ENCODE data around the gene UBE2B.

DNA sequence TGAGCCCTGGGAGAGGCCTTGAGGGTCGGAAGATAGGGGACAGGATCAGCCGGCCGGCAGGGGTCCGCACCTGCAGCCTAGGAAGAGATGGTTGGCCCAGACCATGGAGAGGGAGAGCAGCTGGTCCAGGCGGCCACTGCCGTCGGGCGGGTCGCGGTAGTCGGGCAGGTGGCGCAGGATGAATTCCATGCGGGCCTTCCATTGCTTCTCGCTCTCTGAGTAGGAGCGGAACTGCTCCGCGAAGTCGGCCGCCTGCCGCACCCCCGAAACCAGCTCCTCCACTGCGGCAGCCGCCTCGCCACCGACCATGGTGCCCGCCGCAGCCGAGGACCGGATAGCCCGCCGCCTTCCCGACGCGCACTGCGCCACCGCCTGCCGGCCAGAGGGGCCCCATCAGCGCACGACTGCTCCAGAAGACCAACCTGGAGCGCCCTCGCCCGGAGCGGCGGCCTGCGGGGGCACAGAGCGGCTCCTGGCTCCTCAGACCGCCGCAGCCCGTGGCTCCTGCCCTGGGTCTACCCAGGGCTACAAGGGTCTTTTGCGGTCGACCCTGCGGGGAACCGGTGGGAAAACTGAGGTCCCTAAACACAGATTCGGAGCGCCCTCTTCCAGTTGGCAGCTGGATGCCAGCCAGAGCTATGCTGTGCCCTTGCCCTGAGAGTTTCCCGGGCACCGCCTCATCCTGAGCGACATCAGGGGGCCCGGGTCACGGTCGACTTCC lies 40.3 kb downstream of the UBE2B start, which contains the start of gene CDKN2AIPNL:
- TF ChIP-seq, protein P1, sequence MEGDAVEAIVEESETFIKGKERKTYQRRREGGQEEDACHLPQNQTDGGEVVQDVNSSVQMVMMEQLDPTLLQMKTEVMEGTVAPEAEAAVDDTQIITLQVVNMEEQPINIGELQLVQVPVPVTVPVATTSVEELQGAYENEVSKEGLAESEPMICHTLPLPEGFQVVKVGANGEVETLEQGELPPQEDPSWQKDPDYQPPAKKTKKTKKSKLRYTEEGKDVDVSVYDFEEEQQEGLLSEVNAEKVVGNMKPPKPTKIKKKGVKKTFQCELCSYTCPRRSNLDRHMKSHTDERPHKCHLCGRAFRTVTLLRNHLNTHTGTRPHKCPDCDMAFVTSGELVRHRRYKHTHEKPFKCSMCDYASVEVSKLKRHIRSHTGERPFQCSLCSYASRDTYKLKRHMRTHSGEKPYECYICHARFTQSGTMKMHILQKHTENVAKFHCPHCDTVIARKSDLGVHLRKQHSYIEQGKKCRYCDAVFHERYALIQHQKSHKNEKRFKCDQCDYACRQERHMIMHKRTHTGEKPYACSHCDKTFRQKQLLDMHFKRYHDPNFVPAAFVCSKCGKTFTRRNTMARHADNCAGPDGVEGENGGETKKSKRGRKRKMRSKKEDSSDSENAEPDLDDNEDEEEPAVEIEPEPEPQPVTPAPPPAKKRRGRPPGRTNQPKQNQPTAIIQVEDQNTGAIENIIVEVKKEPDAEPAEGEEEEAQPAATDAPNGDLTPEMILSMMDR (IDR thresholded peaks at IDR 0.05) = peak; percentile 96
- TF ChIP-seq TCF7L2 (IDR thresholded peaks at IDR 0.05; ENCODE audit: low read depth, low read length) = peak; percentile 32; the same call in 1 of the 2 replicates
- TF ChIP-seq POLR2AphosphoS5 (IDR thresholded peaks at IDR 0.05; ENCODE audit: low read depth, low read length) = peak; percentile 91
- TF ChIP-seq, protein P2, sequence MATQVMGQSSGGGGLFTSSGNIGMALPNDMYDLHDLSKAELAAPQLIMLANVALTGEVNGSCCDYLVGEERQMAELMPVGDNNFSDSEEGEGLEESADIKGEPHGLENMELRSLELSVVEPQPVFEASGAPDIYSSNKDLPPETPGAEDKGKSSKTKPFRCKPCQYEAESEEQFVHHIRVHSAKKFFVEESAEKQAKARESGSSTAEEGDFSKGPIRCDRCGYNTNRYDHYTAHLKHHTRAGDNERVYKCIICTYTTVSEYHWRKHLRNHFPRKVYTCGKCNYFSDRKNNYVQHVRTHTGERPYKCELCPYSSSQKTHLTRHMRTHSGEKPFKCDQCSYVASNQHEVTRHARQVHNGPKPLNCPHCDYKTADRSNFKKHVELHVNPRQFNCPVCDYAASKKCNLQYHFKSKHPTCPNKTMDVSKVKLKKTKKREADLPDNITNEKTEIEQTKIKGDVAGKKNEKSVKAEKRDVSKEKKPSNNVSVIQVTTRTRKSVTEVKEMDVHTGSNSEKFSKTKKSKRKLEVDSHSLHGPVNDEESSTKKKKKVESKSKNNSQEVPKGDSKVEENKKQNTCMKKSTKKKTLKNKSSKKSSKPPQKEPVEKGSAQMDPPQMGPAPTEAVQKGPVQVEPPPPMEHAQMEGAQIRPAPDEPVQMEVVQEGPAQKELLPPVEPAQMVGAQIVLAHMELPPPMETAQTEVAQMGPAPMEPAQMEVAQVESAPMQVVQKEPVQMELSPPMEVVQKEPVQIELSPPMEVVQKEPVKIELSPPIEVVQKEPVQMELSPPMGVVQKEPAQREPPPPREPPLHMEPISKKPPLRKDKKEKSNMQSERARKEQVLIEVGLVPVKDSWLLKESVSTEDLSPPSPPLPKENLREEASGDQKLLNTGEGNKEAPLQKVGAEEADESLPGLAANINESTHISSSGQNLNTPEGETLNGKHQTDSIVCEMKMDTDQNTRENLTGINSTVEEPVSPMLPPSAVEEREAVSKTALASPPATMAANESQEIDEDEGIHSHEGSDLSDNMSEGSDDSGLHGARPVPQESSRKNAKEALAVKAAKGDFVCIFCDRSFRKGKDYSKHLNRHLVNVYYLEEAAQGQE (IDR thresholded peaks at IDR 0.05; ENCODE audit: insufficient read depth in 1 of 2, low read depth in 2 of 2, low read length in 1 of 2) = 0 out of 4 replicates have a peak, but pooled peaks of 1 of the 2 experiments have one; percentile 62
- TF ChIP-seq SIN3A (IDR thresholded peaks at IDR 0.05; ENCODE audit: borderline replicate concordance, insufficient read depth, low read depth, low read length) = peak; percentile 93; the same call in 1 of the 2 replicates
